Endodermal cell (in vitro differentiated cells): ENCODE data around the gene IL18RAP. TPM values are rescaled to one million over a fixed set of nuclear protein-coding genes. Genes with fewer than 3 reads are reported as not detected.

Source experiments
- DNase-seq: peaks from one replicate; pipeline ENCODE4 v3.0.0-alpha.2; 2017
- H3K27ac ChIP-seq: 2 replicates; pipeline ENCODE4 v1.5.1; 2013; ENCODE audit warnings: mild to moderate bottlenecking, low read depth, low read length, moderate library complexity
- H3K27me3 ChIP-seq: 2 replicates; pipeline ENCODE4 v1.6.1; 2013; ENCODE audit warnings: mild to moderate bottlenecking, low read length, moderate library complexity; ENCODE audit not compliant: insufficient read depth, control insufficient read depth, poor library complexity, severe bottlenecking
- H3K36me3 ChIP-seq: 2 replicates; pipeline ENCODE4 v1.7.0; 2013; ENCODE audit warnings: mild to moderate bottlenecking, low read length, moderate library complexity; ENCODE audit not compliant: control insufficient read depth, insufficient read depth
- H3K4me1 ChIP-seq: one replicate; pipeline ENCODE4 v1.7.0; 2013; ENCODE audit warnings: low read length; ENCODE audit not compliant: control insufficient read depth, insufficient read depth
- H3K4me3 ChIP-seq: 2 replicates; pipeline ENCODE4 v1.5.1; 2013; ENCODE audit warnings: mild to moderate bottlenecking, low read length, moderate library complexity
- H3K9ac ChIP-seq: 2 replicates; pipeline ENCODE4 v1.6.1; 2013; ENCODE audit warnings: mild to moderate bottlenecking, low read length, moderate library complexity; ENCODE audit not compliant: poor library complexity, severe bottlenecking; ENCODE audit errors: extremely low read depth
- H3K9me3 ChIP-seq: 2 replicates; pipeline ENCODE4 v1.6.1; 2013; ENCODE audit warnings: mild to moderate bottlenecking, low read length, moderate library complexity; ENCODE audit not compliant: control insufficient read depth
- H3K27ac Mint-ChIP-seq: 2 replicates; pipeline ENCODE4 v1.8.0; 2020; ENCODE audit warnings: mixed read lengths
- H3K27me3 Mint-ChIP-seq: 2 replicates; pipeline ENCODE4 v1.8.0; 2021; ENCODE audit warnings: mild to moderate bottlenecking, mixed read lengths; ENCODE audit not compliant: insufficient read depth
- H3K36me3 Mint-ChIP-seq: 2 replicates; pipeline ENCODE4 v1.8.0; 2020; ENCODE audit warnings: low read depth, mixed read lengths
- H3K4me1 Mint-ChIP-seq: 2 replicates; pipeline ENCODE4 v1.8.0; 2020; ENCODE audit warnings: mixed read lengths
- H3K4me3 Mint-ChIP-seq: 2 replicates; pipeline ENCODE4 v1.8.0; 2020; ENCODE audit warnings: mild to moderate bottlenecking, moderate library complexity, mixed read lengths
- H3K9me3 Mint-ChIP-seq: 2 replicates; pipeline ENCODE4 v1.8.0; 2020; ENCODE audit warnings: mild to moderate bottlenecking, mixed read lengths
- CTCF ChIP-seq: fragments of 200-600 bp; sonication (generic); conservative IDR thresholded peaks from 2 replicates; pipeline ENCODE4 v1.5.0; 2021; ENCODE audit warnings: antibody characterized with exemption, mild to moderate bottlenecking
- WGBS, 2 experiments: methylation state at CpG; one replicate each; pipeline versions ENCODE4 v1.1.5 to v1.1.7; 2013; ENCODE audit warnings: missing lambda C conversion rate in 2 of 2, mixed read lengths in 1 of 2; ENCODE audit not compliant: insufficient coverage in 1 of 2, insufficient read length in 1 of 2; 5-methylcytosine and 5-hydroxymethylcytosine counted together
- total RNA-seq, 2 donors: library from RNA; stranded (reverse); fragmentation: NEBNext Ultra II Directional in 1 of 2; extraction: Animal tissue kit (Norgen Biotek cat#: 25700) in 1 of 2; gene quantifications; 2 replicates in 1 of 2; 3 replicates in 1 of 2; pipeline ENCODE4 v1.2.1, GENCODE V29; 2021

The IL18RAP gene
- total RNA-seq, 2 donors from 2014 or later: 0.11 TPM; not detected in 1

DNA sequence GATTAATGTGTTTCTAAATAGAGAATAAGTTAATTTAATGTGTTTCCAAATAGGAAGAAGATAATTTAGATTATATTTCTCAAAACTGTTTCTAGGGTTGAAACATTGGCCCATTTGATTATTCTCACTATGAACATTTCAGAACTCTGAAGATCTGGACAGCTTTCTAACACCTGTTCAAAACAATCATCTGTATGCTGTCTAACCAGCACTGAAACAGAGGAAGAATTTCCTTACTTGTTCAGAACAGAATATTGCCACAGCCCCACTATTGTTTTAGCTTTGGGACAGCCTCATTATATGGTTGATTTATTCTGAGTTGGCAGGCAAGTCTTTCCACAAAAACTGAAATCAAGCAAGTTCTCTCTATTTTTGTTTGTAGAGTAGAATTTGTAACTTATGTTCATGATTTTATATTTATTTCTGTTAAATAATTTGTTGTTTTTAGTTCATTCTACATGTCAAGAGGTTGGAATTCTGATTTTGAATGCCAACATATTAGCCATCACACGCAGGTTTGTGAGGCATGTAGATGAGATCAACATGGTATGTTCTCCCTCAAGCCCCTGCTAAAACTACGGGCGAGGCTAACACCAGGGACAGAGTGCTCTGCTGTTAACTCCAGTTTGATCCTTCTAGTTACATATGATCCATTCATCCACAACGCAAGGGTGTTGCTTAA, 11.2 kb downstream of the IL18RAP start:
- Histone ChIP-seq H3K27ac (no peak overlapping the region), H3K4me1 (no peaks in the 10 kb centered on the region), H3K4me3 (no peak overlapping the region), H3K27me3 (no peaks in the 10 kb centered on the region), H3K36me3 (no peaks in the 10 kb centered on the region), H3K9me3 (no peaks in the 10 kb centered on the region), H3K9ac (no peak overlapping the region)
- WGBS, 2 experiments: 93 to 96% methylated on average over 3 to 4 of the region's 4 CpGs
- H3K27ac Mint-ChIP-seq: no peak overlapping the region
- H3K4me1 Mint-ChIP-seq: no peaks in the 10 kb centered on the region
- no peak overlapping the region for H3K4me3 Mint-ChIP-seq
- no peaks in the 10 kb centered on the region for H3K36me3 Mint-ChIP-seq
- DNase-seq: no peak
- no peaks in the 10 kb centered on the region for H3K27me3 Mint-ChIP-seq
- H3K9me3 Mint-ChIP-seq: no peaks in the 10 kb centered on the region
- TF ChIP-seq CTCF: no peak

DNA sequence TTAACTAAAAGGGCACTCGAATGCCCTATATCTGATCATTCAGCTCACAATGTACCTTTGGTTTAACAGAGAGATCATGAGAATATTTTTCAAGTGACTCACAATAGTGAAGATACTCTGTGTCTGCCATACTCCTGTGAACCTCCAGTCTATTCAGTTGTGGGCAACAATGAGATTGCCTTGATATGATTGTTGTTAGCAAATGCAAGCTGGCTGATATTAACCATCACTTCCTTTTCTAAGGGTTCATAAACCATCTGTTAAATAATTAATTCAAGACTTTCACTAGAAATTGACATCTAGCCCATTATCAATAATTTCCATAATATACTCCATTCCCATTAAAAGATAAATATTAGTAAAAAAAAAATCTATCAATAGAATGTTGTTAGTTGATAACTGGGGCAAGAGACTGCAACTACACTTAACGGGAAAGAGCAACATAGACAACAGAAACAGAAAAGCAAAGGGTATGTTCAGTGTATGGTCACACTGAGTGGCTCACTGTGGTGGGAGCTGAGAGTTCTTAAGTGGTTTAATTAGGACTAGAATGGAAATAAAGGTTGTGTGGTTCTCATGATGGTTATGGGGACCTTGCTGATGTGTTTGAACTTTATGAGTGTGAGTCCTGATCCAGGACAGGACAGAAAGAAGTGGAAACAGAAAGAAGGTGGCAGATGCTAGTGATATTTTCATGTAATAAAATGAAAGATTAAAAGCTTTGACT, 11.9 kb downstream of the IL18RAP start:
- H3K4me3 ChIP-seq: no peak overlapping the region
- Mint-ChIP-seq H3K36me3 (no peaks in the 10 kb centered on the region), H3K4me1 (no peaks in the 10 kb centered on the region), H3K9me3 (no peaks in the 10 kb centered on the region), H3K27me3 (no peaks in the 10 kb centered on the region), H3K27ac (no peak overlapping the region), H3K4me3 (no peak overlapping the region)
- no peak overlapping the region for H3K9ac ChIP-seq
- no peaks in the 10 kb centered on the region for H3K4me1 ChIP-seq
- 95% methylated on average over 2 of the region's 2 CpGs; no CpG with 5 or more reads in 1 of the 2 experiments for WGBS, 2 experiments
- H3K27ac ChIP-seq: no peak overlapping the region
- no peak for DNase-seq
- H3K27me3 ChIP-seq: no peaks in the 10 kb centered on the region
- no peaks in the 10 kb centered on the region for H3K9me3 ChIP-seq
- no peak for TF ChIP-seq CTCF
- H3K36me3 ChIP-seq: no peaks in the 10 kb centered on the region

DNA sequence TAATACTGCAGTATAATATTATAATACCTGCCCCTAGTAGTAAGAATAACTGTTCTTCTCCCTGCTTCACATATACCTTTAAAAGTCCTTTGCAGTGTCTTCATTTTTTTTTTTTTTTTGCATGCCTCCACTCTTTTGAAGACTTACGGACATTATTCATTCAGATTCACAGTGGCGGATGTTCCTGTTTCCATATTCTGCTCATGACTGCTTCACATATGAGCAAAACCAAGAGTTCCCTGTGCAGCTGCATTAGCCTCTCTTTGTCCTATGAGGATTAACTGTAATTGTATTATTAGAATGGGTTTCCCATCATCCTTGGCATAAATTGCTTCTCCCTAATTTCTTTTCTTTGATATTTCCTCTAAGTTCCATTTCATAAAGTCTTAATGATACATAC, 12.8 kb downstream of the IL18RAP start:
- no peak overlapping the region for H3K27ac Mint-ChIP-seq
- 91% methylated on average over 2 of the region's 2 CpGs; no CpG with 5 or more reads in 1 of the 2 experiments for WGBS, 2 experiments

More for the DNA sequence above, 12.8 kb downstream of the IL18RAP start:
- no peak overlapping the region for H3K27ac ChIP-seq
- H3K27me3 ChIP-seq: no peaks in the 10 kb centered on the region
- H3K9ac ChIP-seq: no peak overlapping the region
- H3K4me1 ChIP-seq: no peaks in the 10 kb centered on the region
- H3K9me3 Mint-ChIP-seq: no peaks in the 10 kb centered on the region
- TF ChIP-seq CTCF: no peak
- no peak overlapping the region for H3K4me3 Mint-ChIP-seq
- H3K9me3 ChIP-seq: no peaks in the 10 kb centered on the region
- H3K27me3 Mint-ChIP-seq: no peaks in the 10 kb centered on the region
- no peaks in the 10 kb centered on the region for H3K4me1 Mint-ChIP-seq
- no peaks in the 10 kb centered on the region for H3K36me3 ChIP-seq
- no peak overlapping the region for H3K4me3 ChIP-seq
- DNase-seq: no peak
- no peaks in the 10 kb centered on the region for H3K36me3 Mint-ChIP-seq
